SK-N-SH treated with all-trans-retinoic acid at 6 μM for 48 hours (cell line): ENCODE data around the gene CCDC158.

ENCODE experiments used
- ATAC-seq: fragments of 200-7000 bp; cut with Tn5 transposase; 3 replicates; pipeline ENCODE4 v1.9.1; 2020; ENCODE audit warnings: mild to moderate bottlenecking, moderate library complexity
- ARNTL ChIP-seq: fragments of 450-650 bp; formaldehyde crosslinking; IDR thresholded peaks from 2 replicates; pipeline ENCODE4 v1.5.0; 2020; ENCODE audit warnings: low read depth, mild to moderate bottlenecking, moderate library complexity, borderline replicate concordance
- BACH2 ChIP-seq: fragments of 250-450 bp; sonication (Bioruptor Pico); IDR thresholded peaks from 2 replicates; pipeline ENCODE4 v1.9.0; 2021; ENCODE audit warnings: mild to moderate bottlenecking, borderline replicate concordance
- CREB5 ChIP-seq: fragments of 250-450 bp; sonication (Bioruptor Pico); IDR thresholded peaks from 2 replicates; pipeline ENCODE4 v1.5.1; 2020; ENCODE audit warnings: low read depth, mild to moderate bottlenecking, moderate library complexity
- CSDC2 ChIP-seq: fragments of 250-450 bp; sonication (Bioruptor Pico); IDR thresholded peaks from 2 replicates; pipeline ENCODE4 v1.5.0; 2020; ENCODE audit warnings: mild to moderate bottlenecking, moderate library complexity
- ESRRG ChIP-seq: fragments of 250-450 bp; sonication (Bioruptor Pico); IDR thresholded peaks from 2 replicates; pipeline ENCODE4 v1.6.1; 2021; ENCODE audit warnings: mild to moderate bottlenecking
- GLIS3 ChIP-seq: fragments of 250-450 bp; sonication (Bioruptor Pico); IDR thresholded peaks from 2 replicates; pipeline ENCODE4 v1.5.0; 2020; ENCODE audit warnings: mild to moderate bottlenecking, moderate library complexity
- ISL1 ChIP-seq: fragments of 250-450 bp; sonication (Bioruptor Pico); IDR thresholded peaks from 2 replicates; pipeline ENCODE4 v2.1.2; 2022; ENCODE audit warnings: mild to moderate bottlenecking, moderate library complexity
- OSR1 ChIP-seq: fragments of 250-450 bp; sonication (Bioruptor Pico); IDR thresholded peaks from 2 replicates; pipeline ENCODE4 v1.8.0; 2022; ENCODE audit warnings: moderate library complexity, mild to moderate bottlenecking, inconsistent platforms
- PATZ1 ChIP-seq: fragments of 250-450 bp; sonication (Bioruptor Pico); IDR thresholded peaks from 2 replicates; pipeline ENCODE4 v1.8.0; 2020; ENCODE audit warnings: mild to moderate bottlenecking, moderate library complexity, borderline replicate concordance
- PPARA ChIP-seq: fragments of 250-450 bp; sonication (Bioruptor Pico); IDR thresholded peaks from 2 replicates; pipeline ENCODE4 v1.5.0; 2020; ENCODE audit warnings: mild to moderate bottlenecking, borderline replicate concordance
- RARB ChIP-seq: fragments of 250-450 bp; sonication (Bioruptor Pico); IDR thresholded peaks from 2 replicates; pipeline ENCODE4 v1.8.0; 2021; ENCODE audit warnings: mild to moderate bottlenecking, moderate library complexity
- SNAI2 ChIP-seq: fragments of 250-450 bp; sonication (Bioruptor Pico); IDR thresholded peaks from 2 replicates; pipeline ENCODE4 v1.5.0; 2020; ENCODE audit warnings: mild to moderate bottlenecking, moderate library complexity
- TCF4 ChIP-seq: fragments of 250-450 bp; sonication (Bioruptor Pico); IDR thresholded peaks from 2 replicates; pipeline ENCODE4 v1.8.0; 2021; ENCODE audit warnings: mild to moderate bottlenecking, moderate library complexity, borderline replicate concordance
- TOX ChIP-seq: fragments of 250-450 bp; sonication (Bioruptor Pico); IDR thresholded peaks from 2 replicates; pipeline ENCODE4 v1.8.0; 2021; ENCODE audit warnings: mild to moderate bottlenecking, moderate library complexity, borderline replicate concordance
- TSHZ2 ChIP-seq: fragments of 250-450 bp; sonication (Bioruptor Pico); IDR thresholded peaks from 2 replicates; pipeline ENCODE4 v1.5.0; 2020; ENCODE audit warnings: mild to moderate bottlenecking, moderate library complexity
- ZC3H10 ChIP-seq: fragments of 250-450 bp; sonication (Bioruptor Pico); IDR thresholded peaks from 2 replicates; pipeline ENCODE4 v1.5.1; 2021; ENCODE audit warnings: mild to moderate bottlenecking, moderate library complexity
- ZFP30 ChIP-seq: fragments of 450-650 bp; formaldehyde crosslinking; IDR thresholded peaks from 2 replicates; pipeline ENCODE4 v1.5.0; 2022; ENCODE audit warnings: mild to moderate bottlenecking, moderate library complexity
- ZNF565 ChIP-seq: fragments of 450-650 bp; formaldehyde crosslinking; conservative IDR thresholded peaks from 2 replicates; pipeline ENCODE4 v1.5.0; 2020; ENCODE audit warnings: low read depth, mild to moderate bottlenecking, moderate library complexity
- ZNF70 ChIP-seq: fragments of 450-650 bp; formaldehyde crosslinking; IDR thresholded peaks from 2 replicates; pipeline ENCODE4 v1.5.0; 2020; ENCODE audit warnings: mild to moderate bottlenecking, moderate library complexity
- ZNF8 ChIP-seq: fragments of 450-650 bp; formaldehyde crosslinking; IDR thresholded peaks from 2 replicates; pipeline ENCODE4 v1.5.0; 2020; ENCODE audit warnings: mild to moderate bottlenecking, moderate library complexity
- TF ChIP-seq, protein P1 (sequence below): fragments of 250-450 bp; sonication (Bioruptor Pico); IDR thresholded peaks from 2 replicates; pipeline ENCODE4 v1.5.1; 2021; ENCODE audit warnings: mild to moderate bottlenecking, moderate library complexity
- TF ChIP-seq, protein P2 (sequence below): fragments of 250-450 bp; sonication (Bioruptor Pico); IDR thresholded peaks from 2 replicates; pipeline ENCODE4 v1.8.0; 2021; ENCODE audit warnings: low read depth, mild to moderate bottlenecking, moderate library complexity, borderline replicate concordance

Gene CCDC158

DNA sequence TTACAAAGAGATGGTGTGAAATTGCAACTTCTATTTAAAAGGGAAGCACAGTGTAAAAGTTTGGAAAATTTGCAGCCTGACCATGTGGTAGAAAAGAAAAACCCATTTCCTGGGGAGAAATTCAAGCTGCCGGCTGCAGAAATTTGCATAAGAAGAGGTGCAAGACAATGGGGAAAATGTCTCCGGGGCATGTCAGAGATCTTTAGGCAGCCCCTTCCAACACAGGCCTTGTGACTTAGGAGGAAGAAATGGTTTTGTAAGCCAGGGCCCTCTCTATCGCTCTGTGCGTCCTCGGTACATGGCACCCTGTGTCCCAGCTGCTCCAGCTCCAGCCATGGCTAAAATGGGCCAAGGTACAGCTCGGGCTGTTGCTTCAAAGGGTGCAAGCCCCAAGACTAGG lies 40.4 kb downstream of the CCDC158 start:
- no peak for ATAC-seq
- TF ChIP-seq ARNTL (CRISPR knock-in tag), result no peak
- no peak for TF ChIP-seq TSHZ2 (CRISPR knock-in tag)
- TF ChIP-seq ZFP30, result no peak
- TF ChIP-seq TCF4 (CRISPR knock-in tag), result no peak
- no peak for TF ChIP-seq CREB5 (CRISPR knock-in tag)
- TF ChIP-seq BACH2 (CRISPR knock-in tag), result no peak
- TF ChIP-seq PATZ1, result no peak
- TF ChIP-seq ZNF70 (CRISPR knock-in tag), result no peak
- TF ChIP-seq, all 23 proteins: peak for 0

DNA sequence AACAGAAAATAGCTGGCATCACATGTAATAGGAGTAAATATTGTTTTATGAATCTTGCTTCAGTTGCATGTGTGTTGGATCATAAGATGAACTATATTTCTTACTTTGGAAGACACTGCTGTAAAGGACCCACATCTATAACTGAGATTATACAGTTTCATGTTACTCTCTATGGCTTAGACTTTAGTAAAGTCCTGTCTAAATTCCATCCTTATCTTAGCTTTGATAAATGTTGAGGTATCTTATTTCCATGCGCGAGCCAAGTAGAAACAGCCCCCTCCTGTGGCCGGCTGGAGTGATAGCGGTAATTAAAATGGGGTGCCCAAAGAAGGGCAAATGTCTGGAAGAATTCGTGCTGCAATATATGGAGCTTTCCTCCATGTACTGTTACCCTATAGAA lies 43.0 kb downstream of the CCDC158 start:
- peak; percentile 77 for ATAC-seq
- TF ChIP-seq PATZ1 (no peak), RARB (no peak), PPARA (CRISPR knock-in tag) (no peak), ZNF565 (CRISPR knock-in tag) (no peak), GLIS3 (no peak), ZNF8 (CRISPR knock-in tag) (no peak), TCF4 (CRISPR knock-in tag) (no peak), ISL1 (CRISPR knock-in tag) (no peak), CREB5 (CRISPR knock-in tag) (no peak), ZC3H10 (no peak), OSR1 (CRISPR knock-in tag) (no peak), ARNTL (CRISPR knock-in tag) (no peak), CSDC2 (CRISPR knock-in tag) (no peak)
- TF ChIP-seq, protein P1, sequence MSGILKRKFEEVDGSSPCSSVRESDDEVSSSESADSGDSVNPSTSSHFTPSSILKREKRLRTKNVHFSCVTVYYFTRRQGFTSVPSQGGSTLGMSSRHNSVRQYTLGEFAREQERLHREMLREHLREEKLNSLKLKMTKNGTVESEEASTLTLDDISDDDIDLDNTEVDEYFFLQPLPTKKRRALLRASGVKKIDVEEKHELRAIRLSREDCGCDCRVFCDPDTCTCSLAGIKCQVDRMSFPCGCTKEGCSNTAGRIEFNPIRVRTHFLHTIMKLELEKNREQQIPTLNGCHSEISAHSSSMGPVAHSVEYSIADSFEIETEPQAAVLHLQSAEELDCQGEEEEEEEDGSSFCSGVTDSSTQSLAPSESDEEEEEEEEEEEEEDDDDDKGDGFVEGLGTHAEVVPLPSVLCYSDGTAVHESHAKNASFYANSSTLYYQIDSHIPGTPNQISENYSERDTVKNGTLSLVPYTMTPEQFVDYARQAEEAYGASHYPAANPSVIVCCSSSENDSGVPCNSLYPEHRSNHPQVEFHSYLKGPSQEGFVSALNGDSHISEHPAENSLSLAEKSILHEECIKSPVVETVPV (CRISPR knock-in tag), result no peak

- no peak for TF ChIP-seq CREB5 (CRISPR knock-in tag)
- no peak for TF ChIP-seq ESRRG
- no peak for TF ChIP-seq GLIS3
- TF ChIP-seq ZNF565 (CRISPR knock-in tag), result no peak
- TF ChIP-seq, protein P2, sequence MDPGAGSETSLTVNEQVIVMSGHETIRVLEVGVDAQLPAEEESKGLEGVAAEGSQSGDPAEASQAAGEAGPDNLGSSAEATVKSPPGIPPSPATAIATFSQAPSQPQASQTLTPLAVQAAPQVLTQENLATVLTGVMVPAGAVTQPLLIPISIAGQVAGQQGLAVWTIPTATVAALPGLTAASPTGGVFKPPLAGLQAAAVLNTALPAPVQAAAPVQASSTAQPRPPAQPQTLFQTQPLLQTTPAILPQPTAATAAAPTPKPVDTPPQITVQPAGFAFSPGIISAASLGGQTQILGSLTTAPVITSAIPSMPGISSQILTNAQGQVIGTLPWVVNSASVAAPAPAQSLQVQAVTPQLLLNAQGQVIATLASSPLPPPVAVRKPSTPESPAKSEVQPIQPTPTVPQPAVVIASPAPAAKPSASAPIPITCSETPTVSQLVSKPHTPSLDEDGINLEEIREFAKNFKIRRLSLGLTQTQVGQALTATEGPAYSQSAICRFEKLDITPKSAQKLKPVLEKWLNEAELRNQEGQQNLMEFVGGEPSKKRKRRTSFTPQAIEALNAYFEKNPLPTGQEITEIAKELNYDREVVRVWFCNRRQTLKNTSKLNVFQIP (CRISPR knock-in tag), result no peak
- TF ChIP-seq, protein P1 (CRISPR knock-in tag), result no peak
- TF ChIP-seq BACH2 (CRISPR knock-in tag), result no peak
- no peak for TF ChIP-seq SNAI2
- TF ChIP-seq ZFP30, result no peak
- TF ChIP-seq ZNF8 (CRISPR knock-in tag), result no peak
- TF ChIP-seq TOX (CRISPR knock-in tag), result no peak
- no peak for TF ChIP-seq OSR1 (CRISPR knock-in tag)
- ATAC-seq, result no peak
These were observed 43.5 kb downstream of the CCDC158 start for GRCh38 chr4:76377481-76377901.
